NCI-H345 treated with DMSO at 0.1 percent for 48 hours (cell line): ENCODE measurements around the gene PRICKLE4.

Experiments used
- DNase-seq: peaks from one replicate; lab custom pipeline; 2025; ENCODE audit not compliant: unreplicated experiment; lab: John Stamatoyannopoulos, UW

Gene PRICKLE4

GRCh38 chr6:41770381-41771057, 10.1 kb upstream of the PRICKLE4 start:
- DNase-seq, result no peak

- DNase-seq, result no peak
These were observed 9.3 kb upstream of the PRICKLE4 start for GRCh38 chr6:41771058-41771983.

- no peak for DNase-seq
These were observed 5.7 kb upstream of the PRICKLE4 start for GRCh38 chr6:41774841-41775240.

GRCh38 chr6:41775293-41775882, 5.2 kb upstream of the PRICKLE4 start:
- no peak for DNase-seq

- DNase-seq, result no peak
These were observed 2.9 kb upstream of the PRICKLE4 start for GRCh38 chr6:41777551-41778285.

- no peak for DNase-seq
These were observed 1.7 kb upstream of the PRICKLE4 start for GRCh38 chr6:41778895-41779294.

- no peak for DNase-seq
These were observed 1.2 kb upstream of the PRICKLE4 start for GRCh38 chr6:41779336-41779735.

GRCh38 chr6:41779788-41780550, 613 bp upstream of the PRICKLE4 start, which contains the start of gene FRS3:
Gene FRS3 (minus strand): TSS chr6:41779900. CDS start chr6:41776987, 2,913 bp downstream.
- peak; percentile 86 for DNase-seq

GRCh38 chr6:41781366-41781730, 766 bp downstream of the PRICKLE4 start:
- DNase-seq, result no peak

GRCh38 chr6:41783106-41783780, 2.7 kb downstream of the PRICKLE4 start:
- DNase-seq, result no peak

- DNase-seq, result no peak
These were observed 4.1 kb downstream of the PRICKLE4 start for GRCh38 chr6:41784581-41785171.

- no peak for DNase-seq
These were observed 4.7 kb downstream of the PRICKLE4 start for GRCh38 chr6:41785254-41785653.

- DNase-seq, result no peak
These were observed 5.3 kb downstream of the PRICKLE4 start for GRCh38 chr6:41785689-41786450.

- peak; percentile 55 for DNase-seq
These were observed 6.1 kb downstream of the PRICKLE4 start for GRCh38 chr6:41786451-41787218.

- peak; percentile 91 for DNase-seq
These were observed 6.8 kb downstream of the PRICKLE4 start, which contains the start of gene TOMM6 for GRCh38 chr6:41787219-41787917. Gene TOMM6 (plus strand): TSS chr6:41787694. CDS start chr6:41787698, 4 bp downstream.

- no peak for DNase-seq
These were observed 8.8 kb downstream of the PRICKLE4 start for GRCh38 chr6:41789390-41789724.

GRCh38 chr6:41790045-41790444, 9.5 kb downstream of the PRICKLE4 start:
- no peak for DNase-seq
